Neural crest cell (in vitro differentiated cells): ENCODE results near the gene POU2F1. TPM values are rescaled to one million over a fixed set of nuclear protein-coding genes. Genes with fewer than 3 reads are reported as not detected.
A peak's percentile ranks its signal among the peaks of the same experiment; 100 is the strongest.

Source experiments
- DNase-seq: peaks from one replicate; pipeline ENCODE4 v3.0.0; 2021; ENCODE audit warnings: low read depth, mixed read lengths, low spot score
- H3K27ac Mint-ChIP-seq: one replicate; pipeline ENCODE4 v1.8.0; 2021; ENCODE audit warnings: mild to moderate bottlenecking, mixed read lengths; ENCODE audit not compliant: unreplicated experiment
- H3K27me3 Mint-ChIP-seq: 2 replicates; pipeline ENCODE4 v1.8.0; 2021; ENCODE audit warnings: low read depth, mild to moderate bottlenecking, mixed read lengths
- H3K36me3 Mint-ChIP-seq: 2 replicates; pipeline ENCODE4 v1.8.0; 2021; ENCODE audit warnings: low read depth, mild to moderate bottlenecking, mixed read lengths
- H3K4me1 Mint-ChIP-seq: 2 replicates; pipeline ENCODE4 v1.8.0; 2021; ENCODE audit warnings: mixed read lengths
- H3K4me3 Mint-ChIP-seq: one replicate; pipeline ENCODE4 v1.8.0; 2021; ENCODE audit warnings: mild to moderate bottlenecking, mixed read lengths
- H3K9me3 Mint-ChIP-seq: 2 replicates; pipeline ENCODE4 v1.8.0; 2021; ENCODE audit warnings: mixed read lengths
- total RNA-seq: library from RNA; stranded (reverse); gene quantifications from 2 replicates; pipeline ENCODE4 v1.2.1, GENCODE V29; 2021
- TF ChIP-seq, protein P1 (sequence below): fragments of 200-600 bp; sonication (generic); conservative IDR thresholded peaks from 2 replicates; pipeline ENCODE4 v1.5.0; 2021; ENCODE audit warnings: antibody characterized with exemption, mild to moderate bottlenecking

Gene POU2F1
- total RNA-seq, 1 donor from 2014 or later, result 40.1 TPM

DNA sequence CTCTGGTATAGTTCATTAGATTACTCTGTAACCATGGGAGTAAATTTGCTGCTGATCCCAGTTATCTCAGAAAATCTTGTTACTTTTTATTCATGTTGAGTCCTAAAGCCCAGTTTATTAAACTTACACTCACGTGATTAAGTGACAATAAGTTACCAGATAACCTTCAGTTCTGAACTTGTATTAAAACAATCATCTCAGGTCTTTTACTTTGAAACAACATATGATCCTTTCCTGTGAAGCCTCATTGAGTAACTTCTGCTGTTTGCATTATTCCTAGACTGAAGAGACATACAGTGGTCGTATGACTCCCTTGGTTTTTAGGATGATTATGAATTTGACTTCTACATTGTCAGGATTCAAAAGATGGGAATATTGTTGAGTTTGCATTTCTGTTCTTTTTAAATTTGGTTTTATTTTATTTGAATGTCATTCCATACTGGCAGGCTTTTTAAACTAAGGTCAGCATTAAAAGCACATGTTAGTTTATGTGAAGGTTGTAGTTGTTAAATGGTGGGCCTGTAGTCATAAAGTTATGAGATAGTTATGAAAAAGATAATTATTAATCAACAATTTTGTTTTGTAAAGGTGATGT, 179.8 kb downstream of the POU2F1 start:
- H3K9me3 Mint-ChIP-seq, result no peaks in the 10 kb centered on the region
- TF ChIP-seq, protein P1, sequence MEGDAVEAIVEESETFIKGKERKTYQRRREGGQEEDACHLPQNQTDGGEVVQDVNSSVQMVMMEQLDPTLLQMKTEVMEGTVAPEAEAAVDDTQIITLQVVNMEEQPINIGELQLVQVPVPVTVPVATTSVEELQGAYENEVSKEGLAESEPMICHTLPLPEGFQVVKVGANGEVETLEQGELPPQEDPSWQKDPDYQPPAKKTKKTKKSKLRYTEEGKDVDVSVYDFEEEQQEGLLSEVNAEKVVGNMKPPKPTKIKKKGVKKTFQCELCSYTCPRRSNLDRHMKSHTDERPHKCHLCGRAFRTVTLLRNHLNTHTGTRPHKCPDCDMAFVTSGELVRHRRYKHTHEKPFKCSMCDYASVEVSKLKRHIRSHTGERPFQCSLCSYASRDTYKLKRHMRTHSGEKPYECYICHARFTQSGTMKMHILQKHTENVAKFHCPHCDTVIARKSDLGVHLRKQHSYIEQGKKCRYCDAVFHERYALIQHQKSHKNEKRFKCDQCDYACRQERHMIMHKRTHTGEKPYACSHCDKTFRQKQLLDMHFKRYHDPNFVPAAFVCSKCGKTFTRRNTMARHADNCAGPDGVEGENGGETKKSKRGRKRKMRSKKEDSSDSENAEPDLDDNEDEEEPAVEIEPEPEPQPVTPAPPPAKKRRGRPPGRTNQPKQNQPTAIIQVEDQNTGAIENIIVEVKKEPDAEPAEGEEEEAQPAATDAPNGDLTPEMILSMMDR, result no peak
- peaks cover 6% of the 10 kb centered on the region for H3K36me3 Mint-ChIP-seq
- no peaks in the 10 kb centered on the region for H3K27me3 Mint-ChIP-seq
- no peak overlapping the region for H3K4me3 Mint-ChIP-seq
- no peak for DNase-seq
- H3K27ac Mint-ChIP-seq, result no peak overlapping the region
- H3K4me1 Mint-ChIP-seq, result peaks cover 20% of the 10 kb centered on the region

DNA sequence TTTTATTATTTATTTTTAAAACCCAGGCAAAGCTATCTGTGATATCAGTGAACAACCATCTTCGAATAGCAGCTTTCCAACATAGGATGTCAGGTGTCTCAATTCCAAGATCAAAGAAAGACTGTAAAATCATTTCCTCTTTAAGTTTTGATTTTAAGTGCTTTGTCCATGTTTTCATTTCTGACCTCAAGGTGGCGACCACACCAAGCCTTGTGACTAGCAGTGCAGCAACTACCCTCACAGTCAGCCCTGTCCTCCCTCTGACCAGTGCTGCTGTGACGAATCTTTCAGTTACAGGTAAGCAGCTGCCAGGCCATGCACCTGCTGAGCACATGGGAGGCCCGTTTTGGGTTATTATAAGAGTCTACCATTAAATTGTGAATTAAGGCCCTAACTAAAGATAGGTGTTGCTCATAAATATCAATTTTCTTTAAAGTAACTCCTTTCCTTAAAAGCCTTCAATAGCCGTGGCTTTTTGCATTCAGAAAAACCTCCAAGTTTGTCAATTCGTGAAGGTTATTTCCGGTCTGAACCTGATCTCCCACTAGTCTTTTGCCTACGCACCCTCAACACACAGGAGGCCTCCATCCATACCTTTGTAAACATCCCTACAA, 180.7 kb downstream of the POU2F1 start:
- H3K36me3 Mint-ChIP-seq, result peaks cover 6% of the 10 kb centered on the region
- H3K9me3 Mint-ChIP-seq, result no peaks in the 10 kb centered on the region
- no peak overlapping the region for H3K27ac Mint-ChIP-seq
- no peak overlapping the region for H3K4me3 Mint-ChIP-seq
- peak; percentile 36 for DNase-seq
- TF ChIP-seq, protein P1, result peak; percentile 74
- H3K27me3 Mint-ChIP-seq, result no peaks in the 10 kb centered on the region
- peaks cover 20% of the 10 kb centered on the region for H3K4me1 Mint-ChIP-seq

DNA sequence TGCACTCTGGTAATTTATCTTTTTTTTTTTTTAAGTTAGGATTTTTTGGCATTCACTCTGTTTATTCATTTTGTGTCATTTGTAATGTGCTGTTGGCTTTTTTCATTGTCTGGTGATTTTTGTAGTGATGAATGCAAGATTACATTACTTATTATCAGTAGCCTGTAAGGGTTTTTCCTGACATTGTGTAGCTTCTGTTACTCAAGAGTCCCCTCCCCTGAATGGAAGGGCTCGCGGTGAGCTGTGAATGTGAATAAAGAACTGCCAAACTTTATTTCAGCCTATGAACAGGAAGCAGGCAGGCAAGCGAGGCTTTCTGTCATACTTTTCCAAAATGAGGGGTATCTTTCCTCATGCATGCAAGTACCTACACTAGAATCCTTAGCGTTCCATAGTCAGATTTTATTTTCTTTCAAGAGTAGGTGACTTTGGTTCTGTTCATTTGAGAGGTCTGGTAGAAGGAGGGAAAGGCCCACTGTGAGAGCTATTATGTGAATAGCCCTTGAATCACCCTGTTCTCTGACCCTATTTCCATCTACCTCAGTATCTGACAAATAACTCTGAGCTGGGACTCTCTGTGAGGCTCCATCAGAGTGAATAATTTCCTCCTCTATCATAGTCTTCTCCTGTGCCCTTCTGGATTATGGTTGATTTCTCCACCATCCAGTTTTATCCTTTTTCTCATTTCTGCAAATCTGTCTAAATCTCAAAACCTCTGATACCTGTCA, 183.6 kb downstream of the POU2F1 start:
- H3K9me3 Mint-ChIP-seq, result no peaks in the 10 kb centered on the region
- DNase-seq, result no peak
- no peaks in the 10 kb centered on the region for H3K27me3 Mint-ChIP-seq
- no peak overlapping the region for H3K4me3 Mint-ChIP-seq
- TF ChIP-seq, protein P1, result no peak
- peaks cover 5% of the 10 kb centered on the region for H3K36me3 Mint-ChIP-seq
- no peak overlapping the region for H3K27ac Mint-ChIP-seq
- H3K4me1 Mint-ChIP-seq, result peaks cover 20% of the 10 kb centered on the region

DNA sequence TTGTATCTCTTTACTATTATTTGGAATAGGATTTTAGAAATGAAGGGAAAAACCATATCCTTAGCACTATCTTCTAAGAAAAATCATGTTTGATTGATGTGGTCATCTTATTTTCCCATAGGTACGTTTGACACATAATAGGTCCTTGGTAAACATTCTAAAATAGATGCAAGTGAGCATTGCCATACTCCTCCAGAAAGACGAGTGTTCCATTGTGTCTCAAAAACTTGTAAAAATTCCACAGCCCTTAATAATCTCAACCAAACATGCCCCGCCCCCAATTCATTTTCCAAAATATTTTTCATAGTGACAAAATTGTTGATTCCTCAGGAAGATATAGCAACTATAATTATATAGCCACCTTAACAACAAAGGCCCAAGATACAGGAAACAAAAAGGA, 184.2 kb downstream of the POU2F1 start:
- H3K27ac Mint-ChIP-seq, result no peak overlapping the region
- TF ChIP-seq, protein P1, result no peak
- H3K4me1 Mint-ChIP-seq, result peaks cover 20% of the 10 kb centered on the region
- H3K4me3 Mint-ChIP-seq, result no peak overlapping the region
- no peak for DNase-seq
- no peaks in the 10 kb centered on the region for H3K9me3 Mint-ChIP-seq
- peaks cover 5% of the 10 kb centered on the region for H3K36me3 Mint-ChIP-seq
- no peaks in the 10 kb centered on the region for H3K27me3 Mint-ChIP-seq

DNA sequence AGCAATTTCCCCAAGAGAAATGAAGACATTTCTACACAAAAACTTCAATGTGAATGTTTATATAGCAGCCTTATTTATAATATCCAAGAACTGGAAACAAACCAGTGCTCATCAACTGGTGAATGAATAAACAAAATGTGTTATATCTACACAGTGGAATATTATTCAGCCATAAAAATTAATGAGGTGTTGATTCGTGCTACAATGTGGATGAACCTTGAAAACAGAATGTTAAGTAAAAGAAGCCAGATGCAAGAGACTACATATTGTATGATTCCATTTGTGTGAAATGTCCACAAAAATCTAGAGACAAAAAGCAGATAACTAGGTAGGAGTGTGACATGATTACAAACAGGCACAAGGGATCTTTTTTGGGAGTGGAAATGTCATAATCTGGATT, 187.7 kb downstream of the POU2F1 start:
- H3K27ac Mint-ChIP-seq, result no peak overlapping the region
- no peak overlapping the region for H3K4me3 Mint-ChIP-seq
- no peaks in the 10 kb centered on the region for H3K27me3 Mint-ChIP-seq
- no peak for DNase-seq
- peaks cover 17% of the 10 kb centered on the region for H3K4me1 Mint-ChIP-seq
- peaks cover 8% of the 10 kb centered on the region for H3K36me3 Mint-ChIP-seq
- H3K9me3 Mint-ChIP-seq, result no peaks in the 10 kb centered on the region
- TF ChIP-seq, protein P1, result no peak
